Colonic mucosa (tissue), 4 donors: ENCODE measurements around the gene MOB2. TPM values are rescaled to one million over a fixed set of nuclear protein-coding genes. Genes with fewer than 3 reads are reported as not detected.
"Not testable (repeated sequence)": the region's sequence is repeated elsewhere in the genome, so short reads cannot be mapped to it uniquely, and the experiment has no call there.

Experiments used
- DNase-seq: peaks from one replicate; pipeline ENCODE4 v3.0.0-alpha.2; 2020
- H3K27ac ChIP-seq: fragments of 200-600 bp; one replicate; pipeline ENCODE4 v1.8.0; 2021
- H3K27me3 ChIP-seq: fragments of 200-600 bp; one replicate; pipeline ENCODE4 v1.8.0; 2021
- H3K36me3 ChIP-seq: fragments of 200-600 bp; one replicate; pipeline ENCODE4 v1.8.0; 2021
- H3K4me1 ChIP-seq: fragments of 200-600 bp; one replicate; pipeline ENCODE4 v1.8.0; 2021; ENCODE audit warnings: mild to moderate bottlenecking
- H3K4me3 ChIP-seq: fragments of 200-600 bp; one replicate; pipeline ENCODE4 v1.8.0; 2021
- H3K9ac ChIP-seq, 2 donors: one replicate each; pipeline ENCODE4 v1.7.0; 2013; ENCODE audit warnings: control low read depth in 2 of 2, low read depth in 2 of 2, low read length in 2 of 2
- H3K9me3 ChIP-seq: fragments of 200-600 bp; one replicate; pipeline ENCODE4 v1.8.0; 2021
- intact Hi-C: fragments of 100-400 bp; cut with DNase I; formaldehyde crosslinking; loops from one replicate; pipeline ENCODE4 v1.14.1; 2022
- total RNA-seq, 2 donors: library from RNA; stranded (reverse); fragmentation: NEBNext Ultra II Directional in 1 of 2; extraction: Animal tissue kit (Norgen Biotek cat#: 25700) in 1 of 2; gene quantifications; one replicate each; pipeline ENCODE4 v1.2.1, GENCODE V29; 2021
- TF ChIP-seq, protein P1 (sequence below): fragments of 200-600 bp; IDR thresholded peaks from one replicate; pipeline ENCODE4 v1.8.0; 2022; ENCODE audit warnings: antibody characterized with exemption, mild to moderate bottlenecking
- donor health status: healthy.
- donor health status: DM: no; HTN: no; CAD: no.
- donor health status: DM: no; HTN: no; CAD: no.

Gene MOB2
- total RNA-seq, 2 donors from 2014 or later, result 41.6 to 49.2 TPM

DNA sequence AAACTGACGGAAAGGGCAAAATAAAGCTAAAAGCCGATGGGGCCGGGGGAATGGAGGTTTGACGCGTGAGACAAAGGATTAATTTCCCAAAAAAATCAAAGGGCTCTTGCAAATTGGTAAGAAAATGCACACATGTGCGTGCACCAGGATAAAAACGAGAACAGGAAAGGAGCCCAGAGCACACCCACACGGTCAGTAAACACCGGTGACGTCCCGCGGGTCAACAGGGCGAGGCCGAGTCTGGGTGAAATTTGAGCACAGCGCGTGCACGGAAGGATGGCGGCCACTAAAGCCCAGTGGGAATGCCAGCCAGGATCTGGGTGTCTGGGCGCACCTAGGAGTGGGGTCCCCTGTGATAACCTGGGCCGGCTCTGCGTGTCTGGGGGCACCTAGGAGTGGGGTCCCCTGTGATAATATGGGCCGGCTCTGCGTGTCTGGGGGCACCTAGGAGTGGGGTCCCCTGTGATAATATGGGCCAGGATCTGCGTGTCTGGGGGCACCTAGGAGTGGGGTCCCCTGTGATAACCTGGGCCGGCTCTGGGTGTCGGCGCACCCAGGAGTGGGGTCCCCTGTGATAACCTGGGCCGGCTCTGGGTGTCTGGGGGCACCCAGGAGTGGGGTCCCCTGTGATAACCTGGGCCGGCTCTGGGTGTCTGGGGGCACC lies 52.5 kb downstream of the MOB2 start:
- Histone ChIP-seq H3K9ac (no peak overlapping the region), H3K4me3 (no peak overlapping the region), H3K27me3 (no peaks in the 10 kb centered on the region), H3K9me3 (no peaks in the 10 kb centered on the region), H3K36me3 (no peaks in the 10 kb centered on the region), H3K27ac (no peak overlapping the region), H3K4me1 (no peaks in the 10 kb centered on the region)
- intact Hi-C loops, result no loop called here
- TF ChIP-seq, protein P1, sequence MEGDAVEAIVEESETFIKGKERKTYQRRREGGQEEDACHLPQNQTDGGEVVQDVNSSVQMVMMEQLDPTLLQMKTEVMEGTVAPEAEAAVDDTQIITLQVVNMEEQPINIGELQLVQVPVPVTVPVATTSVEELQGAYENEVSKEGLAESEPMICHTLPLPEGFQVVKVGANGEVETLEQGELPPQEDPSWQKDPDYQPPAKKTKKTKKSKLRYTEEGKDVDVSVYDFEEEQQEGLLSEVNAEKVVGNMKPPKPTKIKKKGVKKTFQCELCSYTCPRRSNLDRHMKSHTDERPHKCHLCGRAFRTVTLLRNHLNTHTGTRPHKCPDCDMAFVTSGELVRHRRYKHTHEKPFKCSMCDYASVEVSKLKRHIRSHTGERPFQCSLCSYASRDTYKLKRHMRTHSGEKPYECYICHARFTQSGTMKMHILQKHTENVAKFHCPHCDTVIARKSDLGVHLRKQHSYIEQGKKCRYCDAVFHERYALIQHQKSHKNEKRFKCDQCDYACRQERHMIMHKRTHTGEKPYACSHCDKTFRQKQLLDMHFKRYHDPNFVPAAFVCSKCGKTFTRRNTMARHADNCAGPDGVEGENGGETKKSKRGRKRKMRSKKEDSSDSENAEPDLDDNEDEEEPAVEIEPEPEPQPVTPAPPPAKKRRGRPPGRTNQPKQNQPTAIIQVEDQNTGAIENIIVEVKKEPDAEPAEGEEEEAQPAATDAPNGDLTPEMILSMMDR, result no peak
- no peak for DNase-seq

DNA sequence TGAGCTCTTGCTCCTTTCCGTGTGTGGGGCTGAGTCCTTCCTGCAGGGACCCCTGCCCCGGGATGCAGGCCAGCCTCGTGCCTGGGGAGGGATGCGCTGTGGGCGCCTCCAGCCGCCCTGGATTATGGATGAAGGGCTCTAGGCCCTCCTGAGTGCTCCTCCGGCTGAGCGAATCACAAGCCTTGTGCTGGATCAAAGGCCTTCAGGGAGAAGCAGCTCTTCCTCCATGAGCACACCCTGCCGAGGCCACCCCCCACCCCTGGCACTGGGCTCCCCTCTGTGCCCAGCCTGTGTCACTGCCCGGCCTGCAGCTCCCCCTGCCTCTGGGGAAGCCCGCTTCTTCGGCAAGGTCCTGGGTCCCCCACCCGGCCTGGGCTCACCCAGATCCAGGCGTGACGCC lies 53.0 kb downstream of the MOB2 start:
- Histone ChIP-seq H3K27ac (no peak overlapping the region), H3K9ac (no peak overlapping the region), H3K4me3 (no peak overlapping the region), H3K27me3 (no peaks in the 10 kb centered on the region), H3K9me3 (no peaks in the 10 kb centered on the region), H3K36me3 (no peaks in the 10 kb centered on the region), H3K4me1 (no peaks in the 10 kb centered on the region)
- intact Hi-C loops, result no loop called here
- TF ChIP-seq, protein P1, result no peak
- no peak for DNase-seq

DNA sequence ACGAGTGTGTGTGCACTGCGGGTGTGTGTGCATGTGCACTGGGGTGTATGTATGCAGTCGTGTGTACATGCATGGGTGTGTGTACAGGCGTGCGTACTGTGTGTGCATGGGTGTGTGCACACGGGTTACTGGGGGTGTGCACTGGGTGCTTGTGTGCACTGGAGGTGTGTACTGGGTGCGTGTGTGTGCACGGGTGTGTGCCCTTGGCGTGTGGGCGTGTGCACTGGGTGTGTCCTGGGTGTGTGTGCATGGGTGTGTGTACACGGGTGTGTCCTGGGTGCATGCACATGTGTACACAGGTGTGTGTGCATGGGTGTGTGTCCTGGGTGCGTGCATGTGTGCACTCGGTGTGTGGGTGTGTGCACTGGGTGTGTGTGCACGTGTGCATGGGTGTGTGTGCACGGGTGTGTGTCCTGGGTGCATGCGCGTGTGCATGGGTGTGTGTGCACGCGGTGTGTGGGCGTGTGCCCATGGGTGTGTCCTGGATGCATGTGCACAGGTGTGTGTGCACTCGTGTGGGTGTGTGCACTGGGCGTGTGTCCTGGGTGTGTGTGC lies 57.7 kb downstream of the MOB2 start:
- no peak for DNase-seq
- intact Hi-C loops, result no loop called here
- TF ChIP-seq, protein P1, result no peak
- no peaks in the 10 kb centered on the region for H3K27me3 ChIP-seq
- no peak overlapping the region for H3K4me3 ChIP-seq
- H3K36me3 ChIP-seq, result no peaks in the 10 kb centered on the region
- H3K4me1 ChIP-seq, result no peaks in the 10 kb centered on the region
- H3K9me3 ChIP-seq, result no peaks in the 10 kb centered on the region
- no peak overlapping the region for H3K27ac ChIP-seq
- no peak overlapping the region for H3K9ac ChIP-seq

DNA sequence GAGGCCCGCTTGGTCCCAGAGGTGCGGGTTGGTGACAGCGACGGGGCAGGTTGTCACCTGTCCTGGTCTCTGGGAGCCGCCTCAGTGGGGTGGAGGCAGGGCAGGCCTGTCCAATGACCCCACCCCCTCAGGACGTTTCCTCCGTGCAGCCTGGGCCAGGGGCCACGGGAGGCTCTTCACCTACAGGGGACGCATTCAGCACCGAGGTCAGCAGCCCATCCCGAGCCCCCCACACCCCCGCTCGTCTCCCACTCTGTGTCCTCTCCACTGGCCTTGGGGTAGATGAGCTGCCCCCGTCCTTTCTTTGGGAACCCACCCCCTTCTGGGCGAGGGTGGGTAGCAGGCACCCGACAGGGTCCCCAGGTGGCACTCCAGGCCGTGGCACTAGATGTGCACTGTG lies 61.1 kb downstream of the MOB2 start:
- no peak for DNase-seq
- Histone ChIP-seq H3K9me3 (no peaks in the 10 kb centered on the region), H3K36me3 (no peaks in the 10 kb centered on the region), H3K9ac (no peak overlapping the region), H3K4me3 (no peak overlapping the region), H3K27me3 (no peaks in the 10 kb centered on the region), H3K27ac (no peak overlapping the region), H3K4me1 (no peaks in the 10 kb centered on the region)
- intact Hi-C loops, result no loop called here
- TF ChIP-seq, protein P1, result no peak

DNA sequence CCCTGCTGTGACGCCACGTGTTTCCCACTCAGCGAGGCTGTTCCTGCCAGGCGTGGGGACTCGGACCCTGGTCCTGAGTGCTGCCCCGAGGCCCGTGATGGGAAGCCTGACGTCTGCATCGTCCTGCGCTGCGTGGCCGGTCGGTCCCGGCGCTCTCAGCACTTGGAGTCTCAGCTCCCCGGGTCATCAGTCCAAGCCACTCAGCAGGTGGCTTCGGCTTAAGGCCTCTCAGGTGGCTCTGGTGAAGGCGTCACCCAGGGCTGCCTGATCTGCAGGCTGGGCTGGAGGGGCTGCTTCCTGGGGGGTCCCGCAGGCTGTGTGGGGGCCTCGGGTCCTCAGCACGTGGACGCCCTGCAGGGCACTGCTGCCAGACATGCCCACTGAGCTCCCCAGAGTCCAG lies 61.6 kb downstream of the MOB2 start:
- TF ChIP-seq, protein P1, result no peak
- H3K4me1 ChIP-seq, result no peaks in the 10 kb centered on the region
- no peaks in the 10 kb centered on the region for H3K36me3 ChIP-seq
- intact Hi-C loops, result no loop called here
- no peaks in the 10 kb centered on the region for H3K9me3 ChIP-seq
- DNase-seq, result no peak
- no peak overlapping the region for H3K27ac ChIP-seq
- no peaks in the 10 kb centered on the region for H3K27me3 ChIP-seq
- no peak overlapping the region for H3K9ac ChIP-seq
- no peak overlapping the region for H3K4me3 ChIP-seq

DNA sequence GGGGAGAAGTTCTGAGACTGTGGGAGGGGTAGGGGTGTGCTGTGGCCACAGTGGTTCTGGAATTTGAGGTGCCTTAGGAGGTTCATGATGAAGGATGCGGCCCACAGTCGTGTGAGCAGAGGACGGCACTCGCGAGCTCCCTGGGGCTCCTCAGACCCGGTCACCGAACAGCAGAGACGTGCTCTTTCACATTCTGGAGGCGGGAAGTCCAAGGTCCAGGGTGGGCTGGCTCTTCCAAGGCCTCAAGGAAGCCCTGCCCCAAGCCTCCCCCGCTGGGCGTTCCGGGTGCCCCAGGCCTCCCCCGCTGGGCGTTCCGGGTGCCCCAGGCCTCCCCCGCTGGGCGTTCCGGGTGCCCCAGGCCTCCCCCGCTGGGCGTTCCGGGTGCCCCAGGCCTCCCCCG lies 63.2 kb downstream of the MOB2 start:
- H3K27ac ChIP-seq, H3K9me3 ChIP-seq, H3K9ac ChIP-seq, H3K27me3 ChIP-seq, H3K4me3 ChIP-seq, H3K36me3 ChIP-seq, intact Hi-C loops, H3K4me1 ChIP-seq: not testable (repeated sequence)
- DNase-seq, result peak; percentile 49
